Trophoblast cell (in vitro differentiated cells and primary cell): ENCODE data around the gene WDCP.
A peak's percentile ranks its signal among the peaks of the same experiment; 100 is the strongest.

ENCODE experiments used
- DNase-seq, 2 donors: peaks; one replicate each; pipeline ENCODE4 v3.0.0-alpha.2; 2016
- H2AFZ ChIP-seq: 2 replicates; pipeline ENCODE4 v1.6.1; 2013; ENCODE audit warnings: low read length, moderate library complexity, mild to moderate bottlenecking; ENCODE audit not compliant: insufficient read depth, poor library complexity
- H2AK5ac ChIP-seq: 2 replicates; pipeline ENCODE4 v1.6.1; 2013; ENCODE audit warnings: mild to moderate bottlenecking, low read length
- H2BK120ac ChIP-seq: 2 replicates; pipeline ENCODE4 v1.6.1; 2013; ENCODE audit warnings: low read length, mild to moderate bottlenecking, moderate library complexity; ENCODE audit not compliant: insufficient read depth, poor library complexity
- H2BK12ac ChIP-seq: 2 replicates; pipeline ENCODE4 v1.6.1; 2013; ENCODE audit warnings: mild to moderate bottlenecking, low read length, moderate library complexity
- H2BK5ac ChIP-seq: 2 replicates; pipeline ENCODE4 v1.6.1; 2013; ENCODE audit warnings: low read length, low read depth, moderate library complexity, mild to moderate bottlenecking; ENCODE audit not compliant: poor library complexity
- H3K14ac ChIP-seq: 2 replicates; pipeline ENCODE4 v1.6.1; 2013; ENCODE audit warnings: mild to moderate bottlenecking, low read length
- H3K18ac ChIP-seq: 2 replicates; pipeline ENCODE4 v1.6.1; 2013; ENCODE audit warnings: mild to moderate bottlenecking, low read length
- H3K23ac ChIP-seq: 2 replicates; pipeline ENCODE4 v1.6.1; 2013; ENCODE audit warnings: low read length
- H3K27ac ChIP-seq: 2 replicates; pipeline ENCODE4 v1.5.1; 2013; ENCODE audit warnings: low read depth, mild to moderate bottlenecking, inconsistent platforms, low read length, moderate library complexity
- H3K27me3 ChIP-seq: 2 replicates; pipeline ENCODE4 v1.6.1; 2013; ENCODE audit warnings: inconsistent platforms, mild to moderate bottlenecking, low read length, moderate library complexity; ENCODE audit not compliant: insufficient read depth
- H3K36me3 ChIP-seq, 2 experiments: 1 replicate in 1 of 2; 2 replicates in 1 of 2; pipeline ENCODE4 v1.6.1; 2013; ENCODE audit warnings: low read length in 2 of 2, mild to moderate bottlenecking in 2 of 2, moderate library complexity in 1 of 2; ENCODE audit not compliant: insufficient read depth in 2 of 2, control insufficient read depth in 1 of 2
- H3K4ac ChIP-seq: 2 replicates; pipeline ENCODE4 v1.6.1; 2013; ENCODE audit warnings: low read depth, mild to moderate bottlenecking, low read length, moderate library complexity
- H3K4me1 ChIP-seq, 2 experiments: 1 replicate in 1 of 2; 2 replicates in 1 of 2; pipeline ENCODE4 v1.6.1; 2013; ENCODE audit warnings: low read length in 2 of 2, mild to moderate bottlenecking in 2 of 2, moderate library complexity in 1 of 2; ENCODE audit not compliant: insufficient read depth in 2 of 2, control insufficient read depth in 1 of 2
- H3K4me2 ChIP-seq: 2 replicates; pipeline ENCODE4 v1.6.1; 2013; ENCODE audit warnings: inconsistent platforms, mild to moderate bottlenecking, low read length, moderate library complexity
- H3K4me3 ChIP-seq: 2 replicates; pipeline ENCODE4 v1.5.1; 2013; ENCODE audit warnings: mild to moderate bottlenecking, low read depth, low read length, inconsistent platforms
- H3K79me1 ChIP-seq: one replicate; pipeline ENCODE4 v1.6.1; 2013; ENCODE audit warnings: low read length
- H3K79me2 ChIP-seq: 2 replicates; pipeline ENCODE4 v1.6.1; 2013; ENCODE audit warnings: low read length, mild to moderate bottlenecking; ENCODE audit not compliant: control insufficient read depth, insufficient read depth, poor library complexity
- H3K9ac ChIP-seq: 2 replicates; pipeline ENCODE4 v1.6.1; 2013; ENCODE audit warnings: mild to moderate bottlenecking, low read length
- H3K9me3 ChIP-seq: 2 replicates; pipeline ENCODE4 v1.6.1; 2013; ENCODE audit warnings: low read depth, mild to moderate bottlenecking, control low read depth, inconsistent platforms, low read length; ENCODE audit not compliant: insufficient read depth
- H4K12ac ChIP-seq: 2 replicates; pipeline ENCODE4 v1.6.1; 2013; ENCODE audit warnings: low read depth, mild to moderate bottlenecking, low read length, moderate library complexity
- H4K8ac ChIP-seq: 2 replicates; pipeline ENCODE4 v1.6.1; 2013; ENCODE audit warnings: low read depth, mild to moderate bottlenecking, low read length, moderate library complexity
- H4K91ac ChIP-seq: one replicate; pipeline ENCODE4 v1.6.1; 2013; ENCODE audit warnings: low read depth, mild to moderate bottlenecking, low read length, moderate library complexity
- WGBS: extraction: QIAGEN DNeasy Blood & Tissue Kit; methylation state at CpG from one replicate; pipeline ENCODE4 v1.1.7; 2013; ENCODE audit warnings: missing lambda C conversion rate; ENCODE audit not compliant: insufficient read length, insufficient coverage; ENCODE audit errors: extremely low coverage; 5-methylcytosine and 5-hydroxymethylcytosine counted together

Gene WDCP

DNA sequence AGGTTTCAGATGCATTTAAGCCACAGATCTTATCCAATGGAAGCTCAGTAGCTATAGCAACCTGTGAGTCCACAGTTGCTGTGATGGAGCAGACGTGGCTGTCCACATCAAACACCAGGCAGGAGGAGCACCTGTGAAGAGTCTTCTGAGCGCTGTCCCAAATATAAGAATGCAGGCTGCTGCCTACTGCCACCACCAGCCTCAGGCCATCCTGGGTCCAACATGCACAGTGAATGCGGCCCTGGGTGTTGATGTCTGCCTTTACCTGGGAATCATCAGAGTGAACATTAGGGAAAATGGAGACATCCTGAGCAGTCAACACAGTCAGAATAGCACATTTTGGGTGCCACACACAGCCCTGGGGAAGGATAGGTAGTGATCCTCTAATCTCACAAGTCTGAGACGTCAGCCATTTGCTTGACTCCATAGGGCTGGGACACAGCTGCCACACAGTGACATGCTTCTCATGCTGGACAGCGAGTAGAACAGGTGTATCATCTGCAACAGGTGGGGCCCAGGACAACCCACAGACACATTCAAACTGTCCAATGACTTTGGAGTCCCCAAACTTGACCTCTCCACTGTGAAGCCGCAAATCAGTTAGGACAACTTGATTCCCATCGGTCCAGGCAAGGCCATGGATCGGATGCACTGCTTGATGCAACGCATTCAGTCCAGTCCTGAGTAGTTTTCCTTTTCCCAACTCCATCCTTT, 8.2 kb downstream of the WDCP start:
- Histone ChIP-seq H3K9me3 (peaks cover 1% of the 10 kb centered on the region), H3K14ac (no peak overlapping the region), H3K27me3 (no peaks in the 10 kb centered on the region), H3K4me1 (no peaks in the 10 kb centered on the region), H2BK120ac (no peak overlapping the region), H3K79me2 (no peaks in the 10 kb centered on the region), H3K4ac (no peak overlapping the region), H3K4me3 (no peak overlapping the region), H3K4me2 (no peak overlapping the region), H3K18ac (no peak overlapping the region), H2BK5ac (no peak overlapping the region), H3K27ac (no peak overlapping the region), H4K12ac (no peak overlapping the region), H2AFZ (no peak overlapping the region), H4K8ac (no peak overlapping the region), H3K79me1 (no peaks in the 10 kb centered on the region), H3K36me3 (peaks cover 8 to 14% of the 10 kb centered on the region in 2 experiments), H2AK5ac (no peak overlapping the region), H4K91ac (no peak overlapping the region), H2BK12ac (no peak overlapping the region), H3K23ac (no peak overlapping the region), H3K9ac (no peak overlapping the region)
- WGBS, result no CpG with 5 or more reads among the region's 9 CpGs
- no peak for DNase-seq

DNA sequence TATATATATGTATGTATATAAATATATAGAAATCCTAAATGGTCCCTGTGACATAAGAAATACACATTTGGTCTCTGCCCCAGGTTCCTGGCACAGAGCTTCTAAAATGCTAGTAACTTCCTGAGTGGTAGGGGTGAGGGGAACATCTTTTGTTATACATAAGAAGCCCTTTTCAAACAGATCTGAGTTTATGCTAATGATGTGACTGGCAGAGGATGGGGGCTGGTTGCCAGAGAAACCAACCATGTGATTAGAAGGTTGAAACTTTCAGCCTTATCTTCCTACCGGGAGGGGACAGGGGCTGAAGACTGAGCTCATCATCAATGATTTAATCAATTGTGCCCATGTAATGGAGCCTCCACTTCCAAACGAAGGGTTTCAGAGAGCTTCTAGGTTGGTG, 21.0 kb downstream of the WDCP start:
- Histone ChIP-seq H3K4me1 (no peaks in the 10 kb centered on the region), H4K91ac (no peak overlapping the region), H2BK12ac (no peak overlapping the region), H4K12ac (no peak overlapping the region), H3K79me2 (no peaks in the 10 kb centered on the region), H2AK5ac (no peak overlapping the region), H3K4ac (no peak overlapping the region), H3K9ac (no peak overlapping the region), H3K23ac (no peak overlapping the region), H2BK5ac (no peak overlapping the region), H3K36me3 (peaks cover 14 to 29% of the 10 kb centered on the region in 2 experiments), H3K4me3 (no peak overlapping the region), H2AFZ (no peak overlapping the region), H3K27ac (no peak overlapping the region), H2BK120ac (no peak overlapping the region), H3K18ac (no peak overlapping the region), H3K14ac (no peak overlapping the region), H3K79me1 (no peaks in the 10 kb centered on the region), H3K4me2 (no peak overlapping the region), H3K27me3 (no peaks in the 10 kb centered on the region), H3K9me3 (peaks cover 5% of the 10 kb centered on the region), H4K8ac (no peak overlapping the region)
- no peak for DNase-seq
- WGBS, result no CpG with 5 or more reads among the region's 2 CpGs

DNA sequence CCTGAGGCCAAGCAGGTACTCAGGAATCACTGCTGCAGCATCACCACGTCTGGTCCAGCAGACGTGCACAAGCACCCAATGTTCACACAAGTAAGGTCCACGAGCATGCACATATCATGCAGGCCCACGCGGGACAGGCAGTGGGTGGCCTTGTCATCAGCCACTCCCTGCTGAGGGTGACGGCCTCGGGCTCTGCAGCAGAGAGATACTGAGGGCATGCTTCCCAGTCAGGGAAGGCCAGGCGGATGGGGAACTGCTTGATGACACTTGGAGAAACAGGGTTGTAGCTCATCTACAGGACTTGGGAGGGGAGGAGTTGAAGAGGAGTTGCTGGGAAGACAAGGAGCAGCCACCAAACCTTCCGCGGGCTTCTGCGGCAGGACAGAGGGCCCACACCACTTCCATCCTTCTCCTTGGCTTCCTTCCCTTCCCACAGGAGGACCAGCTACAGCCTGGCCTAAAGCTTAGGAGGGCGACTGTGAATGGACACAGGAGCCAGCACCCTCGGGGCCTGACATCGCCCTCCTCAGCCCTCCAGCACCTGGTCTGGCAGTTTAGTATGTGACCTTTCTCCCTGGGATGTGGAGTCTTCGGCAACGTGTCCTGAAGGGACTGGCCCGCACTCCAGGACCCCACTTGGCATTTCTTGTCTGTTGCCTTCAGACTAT, 22.1 kb downstream of the WDCP start:
- H3K27ac ChIP-seq, result no peak overlapping the region
- H2BK12ac ChIP-seq, result no peak overlapping the region
- no peaks in the 10 kb centered on the region for H3K4me1 ChIP-seq
- H3K9ac ChIP-seq, result no peak overlapping the region
- no peak overlapping the region for H4K8ac ChIP-seq
- peaks cover 5% of the 10 kb centered on the region for H3K9me3 ChIP-seq
- H2BK5ac ChIP-seq, result no peak overlapping the region
- no peak overlapping the region for H3K4ac ChIP-seq
- no peak overlapping the region for H3K14ac ChIP-seq
- no peak overlapping the region for H4K91ac ChIP-seq
- no peak overlapping the region for H2AK5ac ChIP-seq
- H3K79me2 ChIP-seq, result no peaks in the 10 kb centered on the region
- H3K36me3 ChIP-seq, result peaks cover 11 to 22% of the 10 kb centered on the region in 2 experiments
- H3K27me3 ChIP-seq, result no peaks in the 10 kb centered on the region
- no peak overlapping the region for H4K12ac ChIP-seq
- no peaks in the 10 kb centered on the region for H3K79me1 ChIP-seq
- no peak for DNase-seq
- no peak overlapping the region for H3K23ac ChIP-seq
- H2BK120ac ChIP-seq, result no peak overlapping the region
- H3K18ac ChIP-seq, result no peak overlapping the region
- no peak overlapping the region for H2AFZ ChIP-seq
- no peak overlapping the region for H3K4me2 ChIP-seq
- H3K4me3 ChIP-seq, result peak overlapping the region; percentile 23
- no CpG with 5 or more reads among the region's 17 CpGs for WGBS

- Histone ChIP-seq H4K91ac (no peak overlapping the region), H3K9me3 (peaks cover 5% of the 10 kb centered on the region), H4K12ac (no peak overlapping the region), H3K27me3 (no peaks in the 10 kb centered on the region), H4K8ac (no peak overlapping the region), H3K23ac (no peak overlapping the region), H2BK120ac (no peak overlapping the region), H3K27ac (no peak overlapping the region), H2AK5ac (no peak overlapping the region), H2BK12ac (no peak overlapping the region), H3K18ac (no peak overlapping the region), H3K4me1 (no peaks in the 10 kb centered on the region), H3K36me3 (peaks cover 11 to 15% of the 10 kb centered on the region in 2 experiments), H3K14ac (no peak overlapping the region), H3K79me1 (no peaks in the 10 kb centered on the region), H3K9ac (no peak overlapping the region), H3K4me3 (no peak overlapping the region), H3K79me2 (no peaks in the 10 kb centered on the region), H3K4ac (no peak overlapping the region), H2BK5ac (no peak overlapping the region), H3K4me2 (no peak overlapping the region), H2AFZ (no peak overlapping the region)
- no CpG with 5 or more reads among the region's 12 CpGs for WGBS
- DNase-seq, result peak; percentile 38 to 51
Measured at GRCh38 chr2:24024018-24024417, 23.2 kb downstream of the WDCP start.
